Neural progenitor cell (in vitro differentiated cells): Measurements from ENCODE around the gene MAP7D1.

Experiments used
- CTCF ChIP-seq: fragments of 200-600 bp; sonication (generic); IDR thresholded peaks from 2 replicates; pipeline ENCODE4 v1.5.1; 2017; ENCODE audit warnings: antibody characterized with exemption, mild to moderate bottlenecking
- EZH2phosphoT487 ChIP-seq: fragments of 200-600 bp; sonication (generic); IDR thresholded peaks from 2 replicates; pipeline ENCODE4 v1.6.1; 2017; ENCODE audit warnings: antibody characterized with exemption

- TF ChIP-seq CTCF = no peak
- no peak for TF ChIP-seq EZH2phosphoT487
Observed at GRCh38 chr1:36123356-36123755, 32.6 kb upstream of the MAP7D1 start.
